Endodermal cell (in vitro differentiated cells): ENCODE data around the gene BPTF. TPM values are rescaled to one million over a fixed set of nuclear protein-coding genes. Genes with fewer than 3 reads are reported as not detected.

Experiments
- DNase-seq: peaks from one replicate; pipeline ENCODE4 v3.0.0-alpha.2; 2017
- H3K27ac ChIP-seq: 2 replicates; pipeline ENCODE4 v1.5.1; 2013; ENCODE audit warnings: mild to moderate bottlenecking, low read depth, low read length, moderate library complexity
- H3K27me3 ChIP-seq: 2 replicates; pipeline ENCODE4 v1.6.1; 2013; ENCODE audit warnings: mild to moderate bottlenecking, low read length, moderate library complexity; ENCODE audit not compliant: insufficient read depth, control insufficient read depth, poor library complexity, severe bottlenecking
- H3K36me3 ChIP-seq: 2 replicates; pipeline ENCODE4 v1.7.0; 2013; ENCODE audit warnings: mild to moderate bottlenecking, low read length, moderate library complexity; ENCODE audit not compliant: control insufficient read depth, insufficient read depth
- H3K4me1 ChIP-seq: one replicate; pipeline ENCODE4 v1.7.0; 2013; ENCODE audit warnings: low read length; ENCODE audit not compliant: control insufficient read depth, insufficient read depth
- H3K4me3 ChIP-seq: 2 replicates; pipeline ENCODE4 v1.5.1; 2013; ENCODE audit warnings: mild to moderate bottlenecking, low read length, moderate library complexity
- H3K9ac ChIP-seq: 2 replicates; pipeline ENCODE4 v1.6.1; 2013; ENCODE audit warnings: mild to moderate bottlenecking, low read length, moderate library complexity; ENCODE audit not compliant: poor library complexity, severe bottlenecking; ENCODE audit errors: extremely low read depth
- H3K9me3 ChIP-seq: 2 replicates; pipeline ENCODE4 v1.6.1; 2013; ENCODE audit warnings: mild to moderate bottlenecking, low read length, moderate library complexity; ENCODE audit not compliant: control insufficient read depth
- H3K27ac Mint-ChIP-seq: 2 replicates; pipeline ENCODE4 v1.8.0; 2020; ENCODE audit warnings: mixed read lengths
- H3K27me3 Mint-ChIP-seq: 2 replicates; pipeline ENCODE4 v1.8.0; 2021; ENCODE audit warnings: mild to moderate bottlenecking, mixed read lengths; ENCODE audit not compliant: insufficient read depth
- H3K36me3 Mint-ChIP-seq: 2 replicates; pipeline ENCODE4 v1.8.0; 2020; ENCODE audit warnings: low read depth, mixed read lengths
- H3K4me1 Mint-ChIP-seq: 2 replicates; pipeline ENCODE4 v1.8.0; 2020; ENCODE audit warnings: mixed read lengths
- H3K4me3 Mint-ChIP-seq: 2 replicates; pipeline ENCODE4 v1.8.0; 2020; ENCODE audit warnings: mild to moderate bottlenecking, moderate library complexity, mixed read lengths
- H3K9me3 Mint-ChIP-seq: 2 replicates; pipeline ENCODE4 v1.8.0; 2020; ENCODE audit warnings: mild to moderate bottlenecking, mixed read lengths
- WGBS, 2 experiments: methylation state at CpG; one replicate each; pipeline versions ENCODE4 v1.1.5 to v1.1.7; 2013; ENCODE audit warnings: missing lambda C conversion rate in 2 of 2, mixed read lengths in 1 of 2; ENCODE audit not compliant: insufficient coverage in 1 of 2, insufficient read length in 1 of 2; 5-methylcytosine and 5-hydroxymethylcytosine counted together
- total RNA-seq, 2 donors: library from RNA; stranded (reverse); fragmentation: NEBNext Ultra II Directional in 1 of 2; extraction: Animal tissue kit (Norgen Biotek cat#: 25700) in 1 of 2; gene quantifications; 2 replicates in 1 of 2; 3 replicates in 1 of 2; pipeline ENCODE4 v1.2.1, GENCODE V29; 2021
- TF ChIP-seq, protein P1 (sequence below): fragments of 200-600 bp; sonication (generic); conservative IDR thresholded peaks from 2 replicates; pipeline ENCODE4 v1.5.0; 2021; ENCODE audit warnings: antibody characterized with exemption, mild to moderate bottlenecking

BPTF gene
- total RNA-seq, 2 donors from 2014 or later = 184 to 198 TPM

DNA sequence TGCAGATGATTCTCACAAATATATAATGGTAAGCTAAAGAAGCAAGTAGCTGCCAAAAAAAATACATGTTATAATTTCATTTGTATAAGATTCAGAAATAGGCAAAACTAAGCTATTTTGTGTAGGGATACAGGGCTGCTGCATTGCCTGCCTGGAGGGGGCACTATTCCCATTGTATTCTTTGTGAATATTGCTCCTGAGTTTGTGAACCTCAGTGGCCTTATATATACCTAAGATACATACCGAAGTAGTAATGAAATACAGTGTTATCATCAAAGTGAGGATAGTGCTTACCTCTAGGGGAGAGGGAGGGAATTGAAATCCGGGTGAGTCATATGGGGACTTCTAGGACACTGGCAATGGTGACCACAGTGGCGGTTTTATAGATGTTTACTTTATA is 117.5 kb downstream of the BPTF start:
- Mint-ChIP-seq H3K36me3 (peaks cover 84% of the 10 kb centered on the region), H3K4me1 (no peaks in the 10 kb centered on the region), H3K27me3 (no peaks in the 10 kb centered on the region), H3K27ac (no peak overlapping the region), H3K9me3 (no peaks in the 10 kb centered on the region), H3K4me3 (no peak overlapping the region)
- peaks cover 96% of the 10 kb centered on the region for H3K36me3 ChIP-seq
- no peak overlapping the region for H3K9ac ChIP-seq
- H3K27me3 ChIP-seq = no peaks in the 10 kb centered on the region
- no peaks in the 10 kb centered on the region for H3K4me1 ChIP-seq
- 93 to 100% methylated on average over 1 to 3 of the region's 3 CpGs for WGBS, 2 experiments
- TF ChIP-seq, protein P1, sequence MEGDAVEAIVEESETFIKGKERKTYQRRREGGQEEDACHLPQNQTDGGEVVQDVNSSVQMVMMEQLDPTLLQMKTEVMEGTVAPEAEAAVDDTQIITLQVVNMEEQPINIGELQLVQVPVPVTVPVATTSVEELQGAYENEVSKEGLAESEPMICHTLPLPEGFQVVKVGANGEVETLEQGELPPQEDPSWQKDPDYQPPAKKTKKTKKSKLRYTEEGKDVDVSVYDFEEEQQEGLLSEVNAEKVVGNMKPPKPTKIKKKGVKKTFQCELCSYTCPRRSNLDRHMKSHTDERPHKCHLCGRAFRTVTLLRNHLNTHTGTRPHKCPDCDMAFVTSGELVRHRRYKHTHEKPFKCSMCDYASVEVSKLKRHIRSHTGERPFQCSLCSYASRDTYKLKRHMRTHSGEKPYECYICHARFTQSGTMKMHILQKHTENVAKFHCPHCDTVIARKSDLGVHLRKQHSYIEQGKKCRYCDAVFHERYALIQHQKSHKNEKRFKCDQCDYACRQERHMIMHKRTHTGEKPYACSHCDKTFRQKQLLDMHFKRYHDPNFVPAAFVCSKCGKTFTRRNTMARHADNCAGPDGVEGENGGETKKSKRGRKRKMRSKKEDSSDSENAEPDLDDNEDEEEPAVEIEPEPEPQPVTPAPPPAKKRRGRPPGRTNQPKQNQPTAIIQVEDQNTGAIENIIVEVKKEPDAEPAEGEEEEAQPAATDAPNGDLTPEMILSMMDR = peak; percentile 76
- H3K9me3 ChIP-seq = no peaks in the 10 kb centered on the region
- no peak for DNase-seq
- H3K4me3 ChIP-seq = no peak overlapping the region
- H3K27ac ChIP-seq = no peak overlapping the region

DNA sequence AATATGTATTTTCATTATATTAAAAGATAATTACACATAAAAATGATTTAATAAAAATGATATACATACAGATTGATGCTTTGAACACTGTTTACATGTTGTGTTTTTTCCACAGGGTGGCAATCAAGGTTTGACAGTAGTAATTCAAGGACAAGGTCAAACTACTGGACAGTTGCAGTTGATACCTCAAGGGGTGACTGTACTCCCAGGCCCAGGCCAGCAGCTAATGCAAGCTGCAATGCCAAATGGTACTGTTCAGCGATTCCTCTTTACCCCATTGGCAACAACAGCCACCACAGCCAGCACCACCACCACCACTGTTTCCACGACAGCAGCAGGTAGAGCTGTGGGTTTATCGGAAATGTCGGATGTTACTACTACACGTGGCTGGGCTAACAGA is 118.7 kb downstream of the BPTF start:
- Mint-ChIP-seq H3K27ac (no peak overlapping the region), H3K27me3 (no peaks in the 10 kb centered on the region), H3K36me3 (peaks cover 85% of the 10 kb centered on the region), H3K9me3 (no peaks in the 10 kb centered on the region), H3K4me3 (no peak overlapping the region), H3K4me1 (no peaks in the 10 kb centered on the region)
- Histone ChIP-seq H3K27ac (no peak overlapping the region), H3K27me3 (no peaks in the 10 kb centered on the region), H3K36me3 (peaks cover 97% of the 10 kb centered on the region), H3K4me3 (no peak overlapping the region), H3K4me1 (no peaks in the 10 kb centered on the region), H3K9me3 (no peaks in the 10 kb centered on the region), H3K9ac (no peak overlapping the region)
- WGBS, 2 experiments = 96 to 100% methylated on average over 4 to 5 of the region's 5 CpGs
- TF ChIP-seq, protein P1 = no peak
- no peak for DNase-seq

DNA sequence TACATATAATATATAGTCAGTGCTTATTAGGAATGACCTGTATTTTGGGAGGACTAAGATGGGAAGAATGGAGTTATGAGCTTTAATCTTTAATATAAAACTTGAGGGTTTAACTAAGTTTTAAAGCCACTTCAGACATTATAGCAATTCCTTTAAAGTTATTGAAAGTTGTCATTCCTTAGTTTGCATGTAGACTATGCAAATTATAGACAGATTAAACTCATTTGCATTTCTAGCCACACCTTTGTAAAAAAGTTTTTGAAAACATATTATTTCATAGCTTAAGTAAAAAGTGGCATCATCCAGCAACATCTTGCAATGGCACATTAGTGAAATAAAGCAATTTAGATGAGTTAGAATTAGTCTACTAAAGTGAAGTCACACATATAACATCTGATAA is 121.2 kb downstream of the BPTF start:
- Histone ChIP-seq H3K4me1 (no peaks in the 10 kb centered on the region), H3K4me3 (no peak overlapping the region), H3K9me3 (no peaks in the 10 kb centered on the region), H3K27me3 (no peaks in the 10 kb centered on the region), H3K27ac (no peak overlapping the region), H3K9ac (no peak overlapping the region), H3K36me3 (peaks cover 96% of the 10 kb centered on the region)
- H3K9me3 Mint-ChIP-seq = no peaks in the 10 kb centered on the region
- H3K4me3 Mint-ChIP-seq = no peak overlapping the region
- TF ChIP-seq, protein P1 = no peak
- no peaks in the 10 kb centered on the region for H3K27me3 Mint-ChIP-seq
- no peak overlapping the region for H3K27ac Mint-ChIP-seq
- H3K36me3 Mint-ChIP-seq = peaks cover 78% of the 10 kb centered on the region
- no peaks in the 10 kb centered on the region for H3K4me1 Mint-ChIP-seq
- DNase-seq = no peak
